GM12878 (cell line): ENCODE results near the gene PRKAR1A.

Experiments used
- BACH1 ChIP-seq: fragments of 450-650 bp; IDR thresholded peaks from 2 replicates; pipeline ENCODE4 v1.6.1; 2017; ENCODE audit warnings: mild to moderate bottlenecking, borderline replicate concordance
- CHD2 ChIP-seq: IDR thresholded peaks from 2 replicates; pipeline ENCODE4 v1.6.1; 2011; ENCODE audit warnings: low read depth, low read length, improper control_type of control experiment, borderline replicate concordance
- CREM ChIP-seq: IDR thresholded peaks from 2 replicates; pipeline ENCODE4 v1.6.1; 2014; ENCODE audit warnings: antibody characterized with exemption, low read depth
- CTCF ChIP-seq, 3 experiments: IDR thresholded peaks in 2 of 3; conservative IDR thresholded peaks in 1 of 3; 2 replicates each; pipeline ENCODE4 v1.5.1; 2011; ENCODE audit warnings: low read depth in 3 of 3, low read length in 3 of 3, mild to moderate bottlenecking in 3 of 3, control low read depth in 2 of 3, moderate library complexity in 2 of 3, inconsistent platforms in 1 of 3, mixed read lengths in 1 of 3; ENCODE audit not compliant: control insufficient read depth in 2 of 3, insufficient read depth in 1 of 3; ENCODE audit errors: extremely low read depth in 1 of 3
- MAX ChIP-seq: IDR thresholded peaks from 2 replicates; pipeline ENCODE4 v1.6.1; 2012; ENCODE audit warnings: low read depth, low read length, improper control_type of control experiment
- MEF2B ChIP-seq: fragments of 450-650 bp; IDR thresholded peaks from 2 replicates; pipeline ENCODE4 v1.6.1; 2018; ENCODE audit warnings: mild to moderate bottlenecking, moderate library complexity; ENCODE audit not compliant: partially characterized antibody, poor library complexity, severe bottlenecking
- MXI1 ChIP-seq: fragments of 150-350 bp; IDR thresholded peaks from 2 replicates; pipeline ENCODE4 v1.6.1; 2011; ENCODE audit warnings: low read depth, mild to moderate bottlenecking, inconsistent platforms, low read length, improper control_type of control experiment
- MYC ChIP-seq: IDR thresholded peaks from 2 replicates; pipeline ENCODE4 v1.6.1; 2011; ENCODE audit warnings: mild to moderate bottlenecking, low read length, moderate library complexity, inconsistent platforms; ENCODE audit not compliant: insufficient read depth, insufficient replicate concordance, insufficient read length, severe bottlenecking
- POLR2A ChIP-seq: IDR thresholded peaks from 2 replicates; pipeline ENCODE4 v1.6.1; 2011; ENCODE audit warnings: low read depth, mild to moderate bottlenecking, low read length
- POLR2AphosphoS5 ChIP-seq: IDR thresholded peaks from 2 replicates; pipeline ENCODE4 v1.6.1; 2011; ENCODE audit warnings: mild to moderate bottlenecking, low read length, inconsistent platforms
- RAD51 ChIP-seq: fragments of 450-650 bp; IDR thresholded peaks from 2 replicates; pipeline ENCODE4 v1.6.1; 2016; ENCODE audit warnings: moderate library complexity, mild to moderate bottlenecking, inconsistent platforms
- SIN3A ChIP-seq: IDR thresholded peaks from 2 replicates; pipeline ENCODE4 v1.6.1; 2012; ENCODE audit warnings: low read depth, low read length, improper control_type of control experiment
- TF ChIP-seq, protein P1 (sequence below): fragments of 450-650 bp; IDR thresholded peaks from 2 replicates; pipeline ENCODE4 v1.6.1; 2014; ENCODE audit warnings: mild to moderate bottlenecking

GRCh38 chr17:68541816-68542215 lies 29.6 kb downstream of the PRKAR1A start:
- TF ChIP-seq MAX: no peak
- no peak for TF ChIP-seq CTCF (IDR thresholded peaks at IDR 0.05 in 2 of 3, conservative IDR thresholded peaks at IDR 0.05 in 1 of 3; ENCODE audit: control insufficient read depth in 2 of 3, extremely low read depth in 1 of 3, insufficient read depth in 1 of 3, low read depth in 3 of 3, low read length in 3 of 3)
- no peak for TF ChIP-seq RAD51
- no peak for TF ChIP-seq MYC
- TF ChIP-seq BACH1: no peak
- no peak for TF ChIP-seq SIN3A
- TF ChIP-seq CHD2: no peak
- TF ChIP-seq POLR2A: no peak
- TF ChIP-seq POLR2AphosphoS5: no peak
- TF ChIP-seq MXI1: no peak
- TF ChIP-seq, protein P1, sequence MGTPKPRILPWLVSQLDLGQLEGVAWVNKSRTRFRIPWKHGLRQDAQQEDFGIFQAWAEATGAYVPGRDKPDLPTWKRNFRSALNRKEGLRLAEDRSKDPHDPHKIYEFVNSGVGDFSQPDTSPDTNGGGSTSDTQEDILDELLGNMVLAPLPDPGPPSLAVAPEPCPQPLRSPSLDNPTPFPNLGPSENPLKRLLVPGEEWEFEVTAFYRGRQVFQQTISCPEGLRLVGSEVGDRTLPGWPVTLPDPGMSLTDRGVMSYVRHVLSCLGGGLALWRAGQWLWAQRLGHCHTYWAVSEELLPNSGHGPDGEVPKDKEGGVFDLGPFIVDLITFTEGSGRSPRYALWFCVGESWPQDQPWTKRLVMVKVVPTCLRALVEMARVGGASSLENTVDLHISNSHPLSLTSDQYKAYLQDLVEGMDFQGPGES: no peak
- no peak for TF ChIP-seq CREM
- TF ChIP-seq MEF2B: no peak
